Measurements from ENCODE around the gene ERN2. TPM values are rescaled to one million over a fixed set of nuclear protein-coding genes. Genes with fewer than 3 reads are reported as not detected.
A peak's percentile ranks its signal among the peaks of the same experiment; 100 is the strongest.

Gene ERN2
- polyA plus RNA-seq, 1 of the 3 experiments (the other 2 are of a cell fraction), result 0.03 TPM

GRCh38 chr16:23640931-23641765, 71.9 kb downstream of the ERN2 start, which contains the start of the genes DCTN5 and PALB2:
Gene DCTN5, plus strand, starts transcription at chr16:23641466. Its CDS starts 77 bp downstream, at chr16:23641543.
Gene PALB2, minus strand, starts transcription at chr16:23641310. Its CDS starts 153 bp downstream, at chr16:23641157.
- Histone ChIP-seq H2AFZ (ENCODE audit: low read depth) (peak within 1 kb of the TSS; percentile 82), H3K4me3 (ENCODE audit: low read depth in 2 of 2, low read length in 1 of 2) (peak within 1 kb of the TSS; percentile 85 to 99), H3K9me2 (no peaks in the 10 kb centered on the region), H3K79me2 (ENCODE audit: insufficient read depth) (peaks cover 81% of the 10 kb centered on the region), H3K27me3 (ENCODE audit: insufficient read depth) (no peaks in the 10 kb centered on the region), H3K4me1 (ENCODE audit: control insufficient read depth in 1 of 2, insufficient read depth in 2 of 2, low read depth in 1 of 2, low read length in 1 of 2) (peaks cover 11 to 13% of the 10 kb centered on the region in 2 experiments; a peak in 2 of 4 replicates), H4K20me1 (ENCODE audit: insufficient read depth) (peaks cover under 1% of the 10 kb centered on the region; the same call in 1 of the 2 replicates), H3K9ac (peak within 1 kb of the TSS; percentile 94), H3K4me2 (peak within 1 kb of the TSS; percentile 92), H3K36me3 (replicated peaks in 1 of 2; ENCODE audit: control insufficient read depth in 1 of 2, insufficient read depth in 2 of 2, low read length in 1 of 2) (peaks cover 19 to 46% of the 10 kb centered on the region in 2 experiments), H3K27ac (ENCODE audit: low read depth in 2 of 2, low read length in 1 of 2) (peak within 1 kb of the TSS; percentile 87 to 90), H3K9me3 (no peaks in the 10 kb centered on the region), H3F3A (replicated peaks; ENCODE audit: insufficient read depth) (no peaks in the 10 kb centered on the region)
- DNase-seq, result peak; percentile 95
- WGBS (ENCODE audit: low lambda C conversion rate), result 3% methylated on average over 27 of the region's 64 CpGs
- POLR2A ChIA-PET, result no interaction called here
- TF ChIP-seq RFX5 (IDR thresholded peaks at IDR 0.05; ENCODE audit: low read length) (no peak), PBX3 (IDR thresholded peaks at IDR 0.05) (peak; percentile 24; the same call in 1 of the 2 replicates), MXI1 (IDR thresholded peaks at IDR 0.05; ENCODE audit: low read depth, low read length) (peak; percentile 69), RAD21 (IDR thresholded peaks at IDR 0.05; ENCODE audit: low read length) (no peak), SIN3A (IDR thresholded peaks at IDR 0.05; ENCODE audit: borderline replicate concordance, low read depth, low read length) (peak; percentile 91), ELF1 (IDR thresholded peaks at IDR 0.05) (peak; percentile 85), FOSL2 (IDR thresholded peaks at IDR 0.05; ENCODE audit: borderline replicate concordance, low read depth) (no peak), TCF12 (IDR thresholded peaks at IDR 0.05) (peak; percentile 28; the same call in 1 of the 2 replicates), FOXM1 (IDR thresholded peaks at IDR 0.05; ENCODE audit: low read depth) (no peak), TAF1 (IDR thresholded peaks at IDR 0.05; ENCODE audit: borderline replicate concordance, low read depth, low read length) (peak; percentile 73), CHD2 (IDR thresholded peaks at IDR 0.05; ENCODE audit: low read length, partially characterized antibody) (peak; percentile 88), MAX (IDR thresholded peaks at IDR 0.05; ENCODE audit: low read depth) (peak; percentile 94), RCOR1 (IDR thresholded peaks at IDR 0.05; ENCODE audit: low read length) (peak; percentile 21; the same call in 1 of the 2 replicates), USF2 (IDR thresholded peaks at IDR 0.05; ENCODE audit: borderline replicate concordance, low read depth, low read length) (0 out of 2 replicates have a peak, but pooled peaks have one; percentile 51), USF1 (IDR thresholded peaks at IDR 0.05; ENCODE audit: borderline replicate concordance, low read depth) (peak; percentile 93), NRF1 (IDR thresholded peaks at IDR 0.05; ENCODE audit: low read depth, low read length) (peak; percentile 93), RXRA (IDR thresholded peaks at IDR 0.05; ENCODE audit: borderline replicate concordance, low read depth) (no peak), IRF3 (IDR thresholded peaks at IDR 0.05; ENCODE audit: low read depth, low read length) (0 out of 2 replicates have a peak, but pooled peaks have one; percentile 31), YY1 (IDR thresholded peaks at IDR 0.05; ENCODE audit: low read depth) (peak; percentile 79), POLR2AphosphoS5 (IDR thresholded peaks at IDR 0.05; ENCODE audit: low read depth, low read length) (peak; percentile 70; the same call in 1 of the 2 replicates), GABPA (IDR thresholded peaks at IDR 0.05; ENCODE audit: low read depth) (peak; percentile 89), REST (IDR thresholded peaks at IDR 0.05; ENCODE audit: low read depth, low read length) (peak; percentile 73; the same call in 1 of the 2 replicates), MEF2A (IDR thresholded peaks at IDR 0.05; ENCODE audit: borderline replicate concordance, low read depth) (no peak)
- CTCF ChIA-PET, result interaction anchor here (1.0 kb wide), 1 partner anchor 38 kb away, joined by 3 read pairs; no protein-coding TSS in a partner anchor
